H1 (cell line): ENCODE results near the gene GRIA3. TPM values are rescaled to one million over a fixed set of nuclear protein-coding genes. Genes with fewer than 3 reads are reported as not detected.

ENCODE experiments used
- CTCF ChIA-PET: fragments of 300-600 bp; sonication (Branson Sonifier 250); formaldehyde crosslinking; loops from one replicate; lab custom pipeline; 2021; ENCODE audit not compliant: partially characterized antibody; lab: Charles Lee
- POLR2A ChIA-PET: fragments of 300-600 bp; sonication (Branson Sonifier 250); formaldehyde crosslinking; loops from one replicate; lab custom pipeline; 2021; ENCODE audit warnings: inconsistent platforms; ENCODE audit not compliant: partially characterized antibody; lab: Charles Lee
- DNase-seq, 2 experiments: peaks; one replicate each; pipeline versions ENCODE4 v3.0.0 to v3.0.0-alpha.2; 2010 to 2022; ENCODE audit warnings: low spot score in 2 of 2, low read depth in 1 of 2, mixed read lengths in 1 of 2
- FAIRE-seq: peaks from 2 replicates; lab custom pipeline; 2011; peaks lifted over from hg19 to GRCh38; lab: Jason Lieb, UNC
- H2AFZ ChIP-seq: 2 replicates; pipeline ENCODE4 v1.8.1; 2012; ENCODE audit warnings: low read length, inconsistent platforms
- H2AK5ac ChIP-seq: 2 replicates; pipeline ENCODE4 v1.6.1; 2013; ENCODE audit warnings: low read depth, low read length
- H2BK120ac ChIP-seq: replicated peaks from 2 replicates; pipeline ENCODE3; 2013; ENCODE audit warnings: low read depth, low read length, inconsistent platforms
- H2BK12ac ChIP-seq: 2 replicates; pipeline ENCODE4 v1.6.1; 2013; ENCODE audit warnings: low read depth, low read length
- H2BK15ac ChIP-seq: 2 replicates; pipeline ENCODE4 v1.6.1; 2013; ENCODE audit warnings: low read length
- H2BK20ac ChIP-seq: 2 replicates; pipeline ENCODE4 v1.6.1; 2013; ENCODE audit warnings: low read length
- H2BK5ac ChIP-seq: 2 replicates; pipeline ENCODE4 v1.6.1; 2013; ENCODE audit warnings: low read depth, low read length
- H3K14ac ChIP-seq: 2 replicates; pipeline ENCODE4 v1.6.1; 2013; ENCODE audit warnings: inconsistent platforms; ENCODE audit not compliant: insufficient read length
- H3K18ac ChIP-seq: 2 replicates; pipeline ENCODE4 v1.6.1; 2013; ENCODE audit warnings: low read length; ENCODE audit errors: extremely low read depth
- H3K23ac ChIP-seq: 2 replicates; pipeline ENCODE4 v1.6.1; 2013; ENCODE audit warnings: inconsistent platforms; ENCODE audit not compliant: insufficient read length
- H3K23me2 ChIP-seq: 2 replicates; pipeline ENCODE4 v1.6.1; 2013; ENCODE audit warnings: low read depth, low read length
- H3K27ac ChIP-seq: 2 replicates; pipeline ENCODE4 v1.6.1; 2011; ENCODE audit warnings: low read depth, low read length, inconsistent platforms
- H3K27me3 ChIP-seq, 4 experiments: replicated peaks in 1 of 4; 1 replicate in 1 of 4; 2 replicates in 3 of 4; pipeline versions ENCODE4 v1.6.1 to v1.8.1; 2011 to 2013; ENCODE audit warnings: low read length in 3 of 4, mild to moderate bottlenecking in 3 of 4, inconsistent platforms in 2 of 4, mixed read lengths in 2 of 4, moderate library complexity in 1 of 4; ENCODE audit not compliant: control insufficient read depth in 3 of 4, insufficient read depth in 3 of 4; ENCODE audit errors: extremely low read depth in 1 of 4
- H3K36me3 ChIP-seq, 4 experiments: 2 replicates each; pipeline versions ENCODE4 v1.6.1 to v1.8.1; 2011 to 2013; ENCODE audit warnings: mild to moderate bottlenecking in 4 of 4, low read length in 3 of 4, moderate library complexity in 2 of 4, control low read depth in 1 of 4, inconsistent platforms in 1 of 4; ENCODE audit not compliant: insufficient read depth in 4 of 4, control insufficient read depth in 2 of 4
- H3K4ac ChIP-seq: replicated peaks from 2 replicates; pipeline ENCODE3; 2013; ENCODE audit warnings: low read length, low read depth, mixed read lengths, inconsistent platforms; ENCODE audit not compliant: insufficient read length
- H3K4me1 ChIP-seq, 4 experiments: replicated peaks in 1 of 4; 1 replicate in 1 of 4; 2 replicates in 3 of 4; pipeline versions ENCODE4 v1.6.1 to v1.8.1; 2011 to 2013; ENCODE audit warnings: low read length in 3 of 4, inconsistent platforms in 2 of 4, mixed read lengths in 1 of 4; ENCODE audit not compliant: insufficient read depth in 4 of 4, control insufficient read depth in 3 of 4
- H3K4me2 ChIP-seq, 2 experiments: 2 replicates each; pipeline versions ENCODE4 v1.6.1 to v1.8.1; 2011 to 2013; ENCODE audit warnings: low read depth in 2 of 2, low read length in 2 of 2, control low read depth in 1 of 2, inconsistent platforms in 1 of 2, mild to moderate bottlenecking in 1 of 2; ENCODE audit not compliant: insufficient read depth in 1 of 2
- H3K4me3 ChIP-seq, 4 experiments: fragments of 200-600, 300-600 bp in 1 of 4; sonication (generic), shearing (Covaris generic), sonication (Bioruptor Twin) in 1 of 4; 2 replicates each; pipeline versions ENCODE4 v1.5.1 to v1.8.1; 2011 to 2016; ENCODE audit warnings: low read length in 4 of 4, low read depth in 3 of 4, control low read depth in 2 of 4, inconsistent platforms in 2 of 4, mild to moderate bottlenecking in 2 of 4, mixed read lengths in 1 of 4, moderate library complexity in 1 of 4; ENCODE audit not compliant: insufficient read depth in 2 of 4; ENCODE audit errors: extremely low read depth in 1 of 4
- H3K56ac ChIP-seq: replicated peaks from 2 replicates; pipeline ENCODE3; 2013; ENCODE audit warnings: low read depth, mild to moderate bottlenecking, mixed read lengths, low read length, inconsistent platforms; ENCODE audit not compliant: insufficient read length
- H3K79me1 ChIP-seq: 2 replicates; pipeline ENCODE4 v1.6.1; 2013; ENCODE audit warnings: low read depth, low read length, control low read depth
- H3K79me2 ChIP-seq, 2 experiments: 2 replicates each; pipeline versions ENCODE4 v1.6.1 to v1.8.1; 2012 to 2013; ENCODE audit warnings: low read length in 2 of 2, mild to moderate bottlenecking in 2 of 2, inconsistent platforms in 1 of 2; ENCODE audit not compliant: insufficient read depth in 2 of 2, control insufficient read depth in 1 of 2
- H3K9ac ChIP-seq, 4 experiments: replicated peaks in 1 of 4; 1 replicate in 1 of 4; 2 replicates in 3 of 4; pipeline versions ENCODE4 v1.6.1 to v1.8.1; 2011 to 2013; ENCODE audit warnings: low read depth in 3 of 4, low read length in 3 of 4, control low read depth in 2 of 4, mild to moderate bottlenecking in 2 of 4, moderate library complexity in 2 of 4, inconsistent platforms in 1 of 4; ENCODE audit errors: extremely low read depth in 1 of 4
- H3K9me3 ChIP-seq, 2 experiments: 2 replicates each; pipeline versions ENCODE4 v1.6.1 to v1.8.1; 2012 to 2013; ENCODE audit warnings: mild to moderate bottlenecking in 2 of 2, moderate library complexity in 2 of 2, control low read depth in 1 of 2, inconsistent platforms in 1 of 2, low read depth in 1 of 2, low read length in 1 of 2, mixed read lengths in 1 of 2; ENCODE audit not compliant: insufficient read depth in 2 of 2
- H4K20me1 ChIP-seq, 2 experiments: replicated peaks in 1 of 2; 2 replicates each; pipeline versions ENCODE3 to v1.8.1; 2011 to 2013; ENCODE audit warnings: inconsistent platforms in 2 of 2, low read length in 2 of 2, mild to moderate bottlenecking in 1 of 2; ENCODE audit not compliant: insufficient read depth in 2 of 2, control insufficient read depth in 1 of 2
- H4K5ac ChIP-seq: 2 replicates; pipeline ENCODE4 v1.6.1; 2013; ENCODE audit warnings: low read length, low read depth, mixed read lengths, inconsistent platforms; ENCODE audit not compliant: insufficient read length
- H4K8ac ChIP-seq: 2 replicates; pipeline ENCODE4 v1.8.0; 2013; ENCODE audit warnings: mild to moderate bottlenecking, moderate library complexity, low read length, inconsistent platforms; ENCODE audit not compliant: insufficient read depth; ENCODE audit errors: extremely low read depth
- H4K91ac ChIP-seq: replicated peaks from 2 replicates; pipeline ENCODE3; 2013; ENCODE audit warnings: low read length, mixed read lengths, inconsistent platforms; ENCODE audit not compliant: insufficient read length
- BCL11A ChIP-seq, 2 experiments: IDR thresholded peaks; one replicate each; pipeline ENCODE4 v1.6.1; 2011; ENCODE audit warnings: low read depth in 2 of 2, low read length in 2 of 2, mild to moderate bottlenecking in 2 of 2
- CBX8 ChIP-seq: fragments of 300-800, 300-1000 bp; sonication (generic); IDR thresholded peaks from 2 replicates; pipeline ENCODE4 v1.7.1; 2016; ENCODE audit warnings: low read depth, low read length, borderline replicate concordance
- CEBPB ChIP-seq: IDR thresholded peaks from 2 replicates; pipeline ENCODE4 v1.6.1; 2012; ENCODE audit warnings: low read depth, low read length
- CHD1 ChIP-seq: IDR thresholded peaks from 2 replicates; pipeline ENCODE4 v1.6.1; 2012; ENCODE audit warnings: low read depth, low read length, improper control_type of control experiment
- CTCF ChIP-seq, 3 experiments: IDR thresholded peaks; 1 replicate in 2 of 3; 2 replicates in 1 of 3; pipeline versions ENCODE4 v1.5.1 to v1.6.1; 2011; ENCODE audit warnings: low read length in 3 of 3, mild to moderate bottlenecking in 3 of 3, inconsistent platforms in 2 of 3, low read depth in 1 of 3, moderate library complexity in 1 of 3; ENCODE audit not compliant: insufficient read depth in 1 of 3; ENCODE audit errors: control extremely low read depth in 1 of 3
- EGR1 ChIP-seq: IDR thresholded peaks from 2 replicates; pipeline ENCODE4 v1.6.1; 2011; ENCODE audit warnings: low read depth, low read length, borderline replicate concordance
- GABPA ChIP-seq: IDR thresholded peaks from 2 replicates; pipeline ENCODE4 v1.6.1; 2011; ENCODE audit warnings: mild to moderate bottlenecking, low read length, moderate library complexity, borderline replicate concordance; ENCODE audit not compliant: insufficient read depth
- KDM5A ChIP-seq: fragments of 200-600 bp; IDR thresholded peaks from 2 replicates; pipeline ENCODE4 v1.7.1; 2012; ENCODE audit warnings: mild to moderate bottlenecking, low read length, inconsistent platforms, mixed read lengths
- PHF8 ChIP-seq: fragments of 200-600 bp; sonication (generic); conservative IDR thresholded peaks from 2 replicates; pipeline ENCODE4 v1.7.1; 2012; ENCODE audit warnings: low read depth, mild to moderate bottlenecking, inconsistent platforms, low read length, moderate library complexity
- SIX5 ChIP-seq: IDR thresholded peaks from 2 replicates; pipeline ENCODE4 v1.6.1; 2011; ENCODE audit warnings: mild to moderate bottlenecking, low read depth, low read length
- USF2 ChIP-seq: IDR thresholded peaks from 2 replicates; pipeline ENCODE4 v1.6.1; 2011; ENCODE audit warnings: low read length, improper control_type of control experiment
- WGBS, 2 experiments: shearing (Covaris generic) in 1 of 2; methylation state at CpG; one replicate each; pipeline versions ENCODE4 v1.1.6 to v1.1.7; 2013 to 2015; ENCODE audit warnings: low lambda C conversion rate in 2 of 2, mixed read lengths in 2 of 2, inconsistent platforms in 1 of 2, low coverage in 1 of 2, missing lambda C conversion rate in 1 of 2; ENCODE audit not compliant: insufficient replicate concordance in 2 of 2, insufficient coverage in 1 of 2, insufficient read length in 1 of 2; ENCODE audit errors: extremely low coverage in 1 of 2, missing lambda C conversion rate in 1 of 2; 5-methylcytosine and 5-hydroxymethylcytosine counted together
- polyA plus RNA-seq, 7 experiments: library from polyadenylated mRNA; depleted of rRNA in 3 of 7; stranded (reverse) in 5 of 7; unstranded in 2 of 7; fragments of >200 nt in 5 of 7; fragments of 200-250 nt in 2 of 7; gene quantifications; 1 replicate in 5 of 7; 2 replicates in 1 of 7; 4 replicates in 1 of 7; pipeline versions ENCODE4 v1.2.1 to v1.2.3, GENCODE V29; 2011 to 2013; ENCODE audit warnings: missing spikeins in 2 of 7, mixed read lengths in 2 of 7
- total RNA-seq: library from RNA; stranded (reverse); fragmentation: NEBNext Ultra II Directional; extraction: Animal tissue kit (Norgen Biotek cat#: 25700); gene quantifications from 2 replicates; pipeline ENCODE4 v1.2.1, GENCODE V29; 2021

GRIA3 gene
- total and polyA plus RNA-seq, 2 of the 8 experiments (the other 6 are each of a cell fraction or from before 2014, with no cell fraction given), result 2.6 to 3.0 TPM

- peak; percentile 91 for FAIRE-seq
- Histone ChIP-seq H3K9ac (no peak overlapping the region), H3K27ac (no peak overlapping the region), H3K56ac (no peak overlapping the region), H4K8ac (no peak overlapping the region), H3K18ac (no peak overlapping the region), H3K27me3 (no peaks in the 10 kb centered on the region), H2BK120ac (no peak overlapping the region), H3K4me1 (no peaks in the 10 kb centered on the region), H3K23me2 (no peaks in the 10 kb centered on the region), H4K20me1 (no peaks in the 10 kb centered on the region), H2BK5ac (no peak overlapping the region), H3K4me2 (no peak overlapping the region), H2BK20ac (no peak overlapping the region), H3K79me1 (no peaks in the 10 kb centered on the region), H4K5ac (no peak overlapping the region), H4K91ac (no peak overlapping the region), H3K36me3 (no peaks in the 10 kb centered on the region), H3K4me3 (no peak overlapping the region), H2BK12ac (no peak overlapping the region), H3K14ac (no peak overlapping the region), H3K4ac (no peak overlapping the region), H3K9me3 (no peaks in the 10 kb centered on the region), H3K79me2 (no peaks in the 10 kb centered on the region), H3K23ac (no peak overlapping the region), H2BK15ac (no peak overlapping the region), H2AFZ (no peak overlapping the region), H2AK5ac (no peak overlapping the region)
- DNase-seq, result no peak
- 27% methylated on average over 3 of the region's 3 CpGs; no CpG with 5 or more reads in 1 of the 2 experiments for WGBS, 2 experiments
- POLR2A ChIA-PET, result no interaction called here
- CTCF ChIA-PET, result interaction anchor here (0.6 to 2.1 kb wide), 9 partner anchors 9 to 384 kb away, joined by 3 to 8 read pairs (median 3); no protein-coding TSS in a partner anchor
- TF ChIP-seq CEBPB (no peak), GABPA (no peak), CBX8 (no peak), PHF8 (no peak), EGR1 (no peak), CHD1 (no peak), SIX5 (no peak), CTCF (IDR thresholded peaks at IDR 0.05; ENCODE audit: control extremely low read depth in 1 of 3, insufficient read depth in 1 of 3, low read depth in 1 of 3, low read length in 3 of 3) (peak in 2 of 3 experiments; percentile 34 to 42; a peak in 2 of 4 replicates), KDM5A (no peak), BCL11A (IDR thresholded peaks at IDR 0.05; ENCODE audit: low read depth in 2 of 2, low read length in 2 of 2) (no peak), USF2 (no peak)
Measured at GRCh38 chrX:123450222-123450621, 266.1 kb downstream of the GRIA3 start.
